Activated gamma-delta T cell treated with Interleukin-2 at 50 U/mL for 16 hours (primary cell): ENCODE measurements around the gene SMIM20.

Source experiments
- DNase-seq: peaks from one replicate; pipeline ENCODE4 v3.0.0-alpha.2; 2020

Gene SMIM20

GRCh38 chr4:25928379-25929297 lies 14.6 kb downstream of the SMIM20 start:
- DNase-seq: no peak

- DNase-seq: no peak
Measured at GRCh38 chr4:25929298-25929686, 15.3 kb downstream of the SMIM20 start.

DNA sequence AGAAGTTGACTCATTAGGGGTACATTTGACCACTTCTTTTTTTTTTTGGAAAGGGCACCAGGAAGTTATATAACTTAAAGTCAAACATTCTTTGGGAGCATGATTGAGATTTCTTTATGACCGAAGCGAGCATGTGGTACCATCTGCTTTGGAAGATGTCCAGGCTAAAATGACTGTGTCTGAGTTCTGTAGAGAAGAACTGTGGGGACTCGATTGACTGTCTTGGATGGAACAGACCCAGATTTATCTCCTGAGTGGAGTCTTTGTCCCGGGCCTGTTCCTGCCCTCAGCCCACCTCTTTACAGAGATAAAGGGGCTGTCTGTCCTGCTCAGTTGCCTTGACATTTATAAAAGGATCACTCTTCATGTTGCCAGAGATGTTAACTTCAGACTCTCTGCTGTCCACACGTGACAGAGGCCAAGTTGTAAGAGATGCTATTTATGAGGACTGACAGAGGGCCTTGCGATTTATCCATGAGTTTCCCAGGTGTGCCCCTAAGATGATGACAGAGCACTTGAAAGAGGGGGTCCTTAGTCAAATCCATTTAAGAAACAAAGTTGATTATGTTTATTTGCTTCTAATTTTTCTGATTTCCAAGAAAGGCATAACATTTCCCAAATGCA lies 16.8 kb downstream of the SMIM20 start:
- no peak for DNase-seq

- DNase-seq: no peak
Measured at GRCh38 chr4:25936696-25937095, 22.7 kb downstream of the SMIM20 start.

GRCh38 chr4:25937801-25938200 lies 23.8 kb downstream of the SMIM20 start:
- no peak for DNase-seq

DNA sequence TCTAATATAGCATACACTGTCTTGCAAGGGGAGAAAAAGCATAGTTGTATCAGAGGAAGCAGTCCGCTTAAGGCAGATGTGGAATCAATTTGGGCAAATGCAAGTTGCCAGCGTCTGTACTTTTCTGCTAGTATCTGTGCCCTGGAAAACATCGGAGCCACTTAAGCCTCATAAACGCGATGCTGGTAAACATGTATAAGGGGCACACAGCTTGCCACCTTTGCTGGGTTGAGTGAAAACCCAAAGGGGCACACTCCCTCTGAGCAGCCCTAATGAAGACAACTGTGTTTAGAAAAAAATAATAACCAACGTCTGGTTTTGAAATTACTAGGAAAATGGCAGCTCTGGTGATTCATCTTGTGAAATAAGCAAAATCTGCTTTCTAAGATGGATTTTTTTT lies 24.3 kb downstream of the SMIM20 start:
- DNase-seq: no peak

DNA sequence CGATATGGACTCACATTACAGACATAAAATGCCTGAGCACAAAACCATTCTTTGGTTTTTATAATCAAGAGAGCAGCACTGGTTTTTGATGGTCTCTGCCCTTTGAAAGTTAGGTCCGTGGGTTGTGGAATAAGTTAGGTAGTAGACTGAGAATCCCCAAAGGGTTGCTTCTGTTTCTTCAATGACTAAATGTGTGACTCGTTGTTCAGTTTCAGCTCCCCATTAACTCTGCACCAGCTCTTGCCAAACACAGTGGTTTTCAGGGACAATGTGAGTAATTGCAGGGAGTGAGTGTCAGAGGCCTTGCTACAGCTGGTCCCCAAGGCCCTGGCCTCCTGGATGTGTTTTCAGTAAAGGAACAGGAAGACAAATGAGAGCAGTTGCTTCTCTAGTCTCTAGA lies 24.8 kb downstream of the SMIM20 start:
- DNase-seq: no peak

DNA sequence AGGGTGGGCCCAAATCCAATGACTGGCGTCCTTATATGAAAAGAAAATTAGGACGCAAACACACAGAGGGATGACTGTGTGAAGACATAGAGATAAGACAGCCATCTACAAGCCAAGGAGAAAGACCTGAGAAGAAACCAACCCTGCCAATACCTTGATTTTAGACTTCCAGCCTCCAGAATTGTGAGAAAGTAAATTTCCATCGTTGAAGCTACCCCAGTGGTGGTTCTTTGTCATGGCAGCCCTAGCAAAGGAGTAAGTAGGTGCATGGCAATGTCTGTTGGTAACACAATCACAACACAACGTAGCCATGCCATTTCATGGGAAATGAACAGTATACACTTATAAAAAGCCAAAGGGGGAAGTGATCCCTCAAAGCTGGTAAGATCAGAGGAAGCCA lies 25.3 kb downstream of the SMIM20 start:
- no peak for DNase-seq

DNA sequence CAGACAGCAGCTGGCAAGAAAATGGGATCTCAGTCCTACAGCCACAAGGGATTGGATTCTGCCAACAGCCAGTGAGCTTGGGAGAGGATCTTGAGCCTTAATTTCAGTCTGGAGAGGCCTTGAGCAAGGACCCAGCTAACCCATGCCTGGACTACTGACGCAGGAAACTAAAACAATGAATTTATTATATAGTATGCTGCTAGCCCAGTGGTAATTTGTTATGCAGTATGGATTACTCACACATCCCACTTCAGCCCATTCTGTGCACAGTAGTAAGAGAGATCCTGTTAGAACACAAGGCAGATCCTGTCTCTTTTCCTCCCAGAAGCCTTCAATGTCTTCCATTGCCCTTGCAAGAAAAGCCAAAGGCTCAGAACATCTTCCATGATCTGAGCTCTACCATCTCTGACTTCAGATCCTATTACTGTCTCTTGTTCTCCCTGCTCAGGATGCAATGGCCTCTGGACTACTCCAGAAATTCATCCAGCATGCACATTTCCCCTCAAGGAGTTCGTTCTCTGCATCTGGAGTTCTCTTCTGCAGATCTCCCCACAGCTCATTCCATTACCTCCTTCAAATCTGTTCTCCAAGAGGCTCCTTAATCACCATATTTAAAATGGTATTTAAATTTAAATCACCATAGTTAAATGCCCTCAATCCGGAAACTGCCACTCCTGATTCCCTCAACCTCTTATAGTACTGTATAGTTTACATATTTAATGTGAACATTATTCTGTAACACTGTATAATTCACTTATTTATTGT lies 27.6 kb downstream of the SMIM20 start:
- no peak for DNase-seq

DNA sequence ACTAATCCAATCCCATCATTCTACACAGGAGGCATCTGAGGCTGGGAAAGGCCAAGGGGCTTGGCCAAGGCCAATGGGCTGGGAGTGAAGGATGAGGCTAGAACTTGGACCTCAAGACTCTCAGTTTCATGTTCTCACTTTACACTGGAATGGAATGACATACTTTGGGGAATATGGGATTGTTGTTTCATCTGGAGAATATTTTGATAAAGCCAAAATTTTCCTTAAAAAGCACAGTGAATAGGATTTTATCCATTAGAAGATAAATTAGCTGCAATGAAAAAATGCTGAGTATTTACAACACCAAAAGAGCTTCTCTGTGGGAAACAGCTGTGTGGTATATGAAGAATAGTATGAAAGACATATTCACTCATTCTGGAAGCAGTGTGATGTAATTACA lies 29.3 kb downstream of the SMIM20 start:
- DNase-seq: no peak

- DNase-seq: no peak
Measured at GRCh38 chr4:25943805-25944204, 29.8 kb downstream of the SMIM20 start.

GRCh38 chr4:25948051-25948450 lies 34.0 kb downstream of the SMIM20 start:
- DNase-seq: no peak

DNA sequence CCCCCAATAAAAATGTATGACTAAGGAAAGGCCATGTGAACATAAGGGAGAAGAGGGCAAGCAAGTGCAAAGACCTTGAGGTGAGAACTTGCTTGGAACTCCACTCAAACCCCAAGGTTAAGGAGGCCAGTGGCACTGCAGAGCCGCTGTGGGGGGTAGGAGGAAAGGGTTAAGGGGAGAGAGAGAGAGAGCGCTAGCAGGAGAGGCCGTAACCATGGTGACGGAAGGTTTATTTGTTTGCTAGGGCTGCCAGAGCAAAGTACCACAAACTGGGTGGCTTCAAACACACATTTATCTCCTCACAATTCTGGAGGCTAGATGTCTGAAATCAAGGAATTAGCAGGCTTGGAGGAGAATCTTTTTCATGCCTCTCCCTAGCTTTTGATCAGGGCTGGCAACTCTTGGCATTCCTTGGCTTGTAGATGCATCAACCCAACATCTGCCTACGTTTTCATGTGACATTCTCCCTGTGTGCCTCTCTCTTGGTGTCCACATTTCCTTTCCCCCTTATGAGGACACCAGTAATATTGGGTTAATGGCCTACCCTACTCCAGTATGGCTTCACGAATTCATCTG lies 35.2 kb downstream of the SMIM20 start:
- DNase-seq: no peak

DNA sequence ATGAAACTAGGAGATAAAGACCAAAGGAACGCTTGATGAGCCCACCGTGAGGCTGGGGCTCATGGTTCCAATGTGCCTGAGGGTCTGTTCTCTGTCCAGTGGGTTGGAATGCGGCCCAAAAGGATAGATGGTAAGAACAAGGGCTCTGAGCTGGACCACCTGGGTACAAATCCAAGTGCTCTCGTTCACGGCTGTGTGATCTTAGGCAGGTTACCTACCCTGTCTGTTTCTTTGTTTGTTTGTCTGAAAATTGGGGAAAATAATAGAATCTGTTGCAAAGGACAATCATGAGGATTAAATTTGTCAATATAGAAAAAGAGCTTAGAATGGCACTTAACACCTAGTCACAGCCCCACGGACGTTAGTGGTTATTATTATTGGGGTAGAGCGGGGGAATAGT lies 36.0 kb downstream of the SMIM20 start:
- no peak for DNase-seq

DNA sequence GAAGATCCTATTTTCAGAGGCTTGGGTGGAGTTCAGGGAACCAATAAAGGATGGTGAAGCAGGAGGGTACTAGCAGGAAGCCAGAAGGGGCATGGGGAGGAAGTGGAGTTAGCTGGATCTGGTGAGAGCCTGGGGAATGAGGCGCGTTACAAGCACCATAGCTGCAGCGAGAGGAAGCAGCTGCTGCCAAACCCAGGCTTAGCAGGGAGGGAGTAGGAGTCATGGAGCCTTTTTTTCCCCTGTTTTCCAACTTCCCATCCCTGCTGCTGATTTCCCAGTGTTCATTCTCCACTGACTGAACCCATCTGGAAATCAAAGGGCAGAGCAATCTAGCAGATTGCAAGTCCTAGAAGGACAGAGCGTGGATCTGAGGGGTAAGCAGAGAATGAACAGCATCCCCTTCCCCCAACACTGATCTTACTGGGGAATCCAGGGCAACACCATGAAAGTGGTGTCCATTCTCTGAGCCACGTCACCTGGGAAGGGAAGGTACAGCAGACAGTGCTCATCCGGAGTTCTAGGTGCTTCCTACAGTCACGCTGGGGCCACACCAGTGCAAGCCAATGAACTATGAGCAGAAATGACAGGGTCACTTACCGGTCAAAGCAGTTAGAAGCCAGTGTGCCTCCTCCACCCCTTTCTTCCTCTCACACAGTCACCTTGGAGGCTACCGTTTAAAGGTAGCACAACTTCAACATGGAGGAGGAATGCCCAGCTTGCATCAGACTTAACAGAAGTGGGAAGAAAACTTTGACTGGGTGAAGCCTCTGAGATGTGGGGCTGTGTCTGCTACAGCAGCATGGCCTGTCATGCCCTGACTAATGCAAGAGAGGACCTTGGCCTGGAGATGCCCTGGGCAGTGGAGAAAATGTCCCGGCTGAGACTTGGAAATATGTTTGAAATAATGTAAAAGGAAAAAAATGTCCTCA lies 36.7 kb downstream of the SMIM20 start:
- DNase-seq: no peak

GRCh38 chr4:25951390-25951952 lies 37.5 kb downstream of the SMIM20 start:
- DNase-seq: no peak

GRCh38 chr4:25953740-25954139 lies 39.7 kb downstream of the SMIM20 start:
- DNase-seq: no peak

DNA sequence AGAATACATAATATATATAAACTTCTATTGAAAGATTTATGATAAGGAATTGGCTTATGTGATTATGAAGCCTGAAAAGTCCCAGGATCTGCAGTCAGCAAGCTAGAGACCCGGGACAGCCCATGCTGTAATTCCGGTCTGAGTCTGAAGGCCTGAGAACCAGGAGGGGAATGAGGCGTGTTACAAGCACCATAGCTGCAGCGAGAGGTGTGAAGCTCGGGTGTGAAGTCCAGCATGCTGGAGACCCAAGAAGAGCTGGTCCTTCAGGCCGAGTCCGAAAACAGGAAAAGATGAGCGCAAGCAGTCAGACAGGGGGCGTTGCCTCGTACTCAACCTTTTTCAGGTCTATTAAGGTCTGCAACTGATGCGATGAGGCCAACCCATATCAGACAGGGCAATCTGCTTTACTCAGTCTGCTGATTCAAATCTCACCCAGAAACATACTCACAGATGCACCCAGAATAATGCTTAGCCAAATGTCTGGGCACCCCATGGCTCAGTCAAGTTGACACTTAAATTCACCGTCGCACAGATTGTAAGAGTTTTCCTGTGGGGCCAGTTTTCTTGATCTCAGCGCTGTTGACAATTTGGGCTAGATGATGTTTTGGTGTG lies 40.4 kb downstream of the SMIM20 start:
- DNase-seq: no peak

DNA sequence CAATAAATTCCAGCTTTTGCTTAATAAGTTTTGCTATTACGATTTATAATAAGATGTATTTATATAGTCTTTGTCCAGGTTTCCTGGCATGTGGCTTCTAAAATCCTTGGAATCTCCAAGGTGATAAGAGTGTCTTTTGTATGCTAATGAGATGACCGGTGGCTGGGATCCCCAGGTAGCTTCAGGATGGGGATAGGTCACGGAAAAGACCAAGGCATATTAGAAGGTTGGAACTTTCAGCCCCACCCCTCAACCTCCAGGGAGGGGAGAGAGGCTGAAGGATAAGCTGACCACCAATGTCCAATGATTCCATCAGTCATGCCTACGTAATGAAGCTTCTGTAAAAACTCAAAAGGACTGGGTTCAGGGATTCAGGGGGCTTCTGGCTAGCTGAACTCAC lies 41.7 kb downstream of the SMIM20 start:
- DNase-seq: no peak

GRCh38 chr4:25956260-25956659 lies 42.2 kb downstream of the SMIM20 start:
- DNase-seq: no peak

DNA sequence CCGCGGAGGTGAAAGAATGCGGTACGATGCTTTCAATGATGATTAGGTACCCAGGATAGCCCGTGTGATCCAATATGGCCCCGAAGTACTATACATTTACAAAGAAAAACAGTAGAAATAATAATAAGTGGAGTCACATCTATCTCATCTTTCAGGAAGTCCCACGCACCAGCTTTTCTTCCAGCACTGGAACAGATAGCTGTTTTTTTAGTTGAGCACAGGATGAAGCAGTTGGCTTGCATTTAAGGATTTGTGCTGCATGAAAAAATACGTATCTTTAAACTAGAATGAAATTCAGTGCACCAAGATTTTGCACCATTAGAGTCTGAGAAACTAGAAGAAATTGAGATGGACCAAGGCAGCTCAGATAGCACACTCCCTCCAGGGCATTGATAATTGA lies 44.1 kb downstream of the SMIM20 start:
- no peak for DNase-seq
